Measurements from ENCODE around the gene NRG4. TPM values are rescaled to one million over a fixed set of nuclear protein-coding genes. Genes with fewer than 3 reads are reported as not detected.
"Not testable (repeated sequence)": the region's sequence is repeated elsewhere in the genome, so short reads cannot be mapped to it uniquely, and the experiment has no call there.

The NRG4 gene
- total RNA-seq, 1 experiment from 2014 or later: 0.55 TPM

GRCh38 chr15:76024021-76024768, 12.0 kb upstream of the NRG4 start:
- ChIA-PET POLR2A (no interaction called here), CTCF (no interaction called here)
- DNase-seq (ENCODE audit: low spot score) (no peak), ATAC-seq (no peak)
- no peaks in the 10 kb centered on the region for H3K27me3 Mint-ChIP-seq (ENCODE audit: low read depth)
- H3K27ac Mint-ChIP-seq: no peak overlapping the region
- peaks cover 15% of the 10 kb centered on the region for H3K36me3 Mint-ChIP-seq
- no peak overlapping the region for H3K4me3 Mint-ChIP-seq
- TF ChIP-seq FOXP1 (CRISPR knock-in tag; IDR thresholded peaks at IDR 0.05; ENCODE audit: borderline replicate concordance) (no peak), ERG (CRISPR knock-in tag; IDR thresholded peaks at IDR 0.05) (no peak), ATF1 (CRISPR knock-in tag; IDR thresholded peaks at IDR 0.05) (no peak), TEAD4 (CRISPR knock-in tag; IDR thresholded peaks at IDR 0.05) (no peak), RORB (CRISPR knock-in tag; IDR thresholded peaks at IDR 0.05) (no peak), HMGXB4 (CRISPR knock-in tag; IDR thresholded peaks at IDR 0.05) (no peak), FOXK1 (CRISPR knock-in tag; IDR thresholded peaks at IDR 0.05) (no peak), ZSCAN18 (CRISPR knock-in tag; IDR thresholded peaks at IDR 0.05) (no peak), ATF6 (CRISPR knock-in tag; IDR thresholded peaks at IDR 0.05) (no peak), ZNF219 (CRISPR knock-in tag; IDR thresholded peaks at IDR 0.05; ENCODE audit: borderline replicate concordance) (no peak)
- peaks cover 25% of the 10 kb centered on the region for H3K9me3 Mint-ChIP-seq
- H3K4me1 Mint-ChIP-seq: no peaks in the 10 kb centered on the region

GRCh38 chr15:76013470-76013869, 1.2 kb upstream of the NRG4 start:
- H3K4me1 Mint-ChIP-seq; CTCF ChIA-PET; H3K27me3 Mint-ChIP-seq (ENCODE audit: low read depth); DNase-seq (ENCODE audit: low spot score); ATAC-seq; POLR2A ChIA-PET; H3K36me3 Mint-ChIP-seq; H3K4me3 Mint-ChIP-seq; H3K27ac Mint-ChIP-seq: not testable (repeated sequence)
- H3K9me3 Mint-ChIP-seq: peaks cover 41% of the 10 kb centered on the region

- Mint-ChIP-seq H3K36me3 (no peaks in the 10 kb centered on the region), H3K27ac (no peak overlapping the region), H3K4me1 (peaks cover 15% of the 10 kb centered on the region), H3K9me3 (peaks cover 23% of the 10 kb centered on the region), H3K4me3 (no peak overlapping the region), H3K27me3 (ENCODE audit: low read depth) (no peaks in the 10 kb centered on the region; the same call in 1 of the 2 replicates)
- ChIA-PET POLR2A (no interaction called here), CTCF (no interaction called here)
- ATAC-seq (no peak), DNase-seq (ENCODE audit: low spot score) (no peak)
- TF ChIP-seq AFF4 (CRISPR knock-in tag; IDR thresholded peaks at IDR 0.05; ENCODE audit: borderline replicate concordance): no peak
- no peak for TF ChIP-seq RELA (CRISPR knock-in tag; IDR thresholded peaks at IDR 0.05; ENCODE audit: borderline replicate concordance)
- no peak for TF ChIP-seq ATF2 (CRISPR knock-in tag; IDR thresholded peaks at IDR 0.05; ENCODE audit: borderline replicate concordance, low read depth)
- TF ChIP-seq NR3C1 (CRISPR knock-in tag; conservative IDR thresholded peaks at IDR 0.05; ENCODE audit: low read depth): no peak
- TF ChIP-seq E2F5 (CRISPR knock-in tag; IDR thresholded peaks at IDR 0.05): no peak
- TF ChIP-seq JUN (CRISPR knock-in tag; IDR thresholded peaks at IDR 0.05): no peak
Measured at GRCh38 chr15:76010613-76011012, 1.6 kb downstream of the NRG4 start.
